Measurements from ENCODE around the gene MRPL28.
"Not testable (repeated sequence)": the region's sequence is repeated elsewhere in the genome, so short reads cannot be mapped to it uniquely, and the experiment has no call there.

Gene MRPL28

GRCh38 chr16:359871-360697 is 10.3 kb downstream of the MRPL28 start:
- DNase-seq (ENCODE audit: low spot score), result no peak

DNA sequence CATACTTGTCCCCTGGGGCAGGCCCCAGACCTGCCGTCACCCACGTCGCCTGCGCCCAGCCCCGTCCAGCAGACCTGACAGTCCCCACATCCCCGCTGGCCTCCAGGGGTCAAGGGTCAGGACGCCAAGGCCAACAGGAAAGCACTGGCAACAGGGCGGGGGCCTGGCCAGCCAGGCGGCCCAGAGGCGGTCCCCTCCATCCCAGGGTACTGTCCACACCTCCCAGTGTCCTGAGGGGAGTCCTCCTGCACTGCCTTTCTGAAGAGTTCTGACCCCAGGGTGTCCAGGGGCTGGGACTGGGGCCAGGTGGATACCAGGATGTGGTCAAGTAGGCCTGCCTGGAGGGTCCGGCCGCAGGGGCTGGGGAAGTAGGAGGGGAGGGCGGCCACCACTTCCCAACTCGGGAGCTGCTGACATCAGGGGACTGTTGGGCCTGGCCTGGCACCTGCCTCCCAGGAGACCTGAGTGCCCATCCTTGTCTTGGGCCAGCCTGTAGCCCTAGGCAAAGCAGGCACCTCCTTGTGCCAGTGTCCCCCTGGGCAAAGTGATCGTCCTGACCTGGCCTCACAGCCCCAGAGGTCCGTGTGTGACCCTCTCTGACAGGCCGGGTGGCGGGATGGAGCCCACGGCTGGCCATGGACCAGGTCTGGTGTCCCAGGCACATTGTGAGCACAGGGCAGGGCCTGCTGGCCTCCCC is 11.1 kb downstream of the MRPL28 start:
- DNase-seq (ENCODE audit: low spot score), result no peak

- no peak for DNase-seq (ENCODE audit: low spot score)
Measured at GRCh38 chr16:356741-357140, 13.6 kb downstream of the MRPL28 start.

DNA sequence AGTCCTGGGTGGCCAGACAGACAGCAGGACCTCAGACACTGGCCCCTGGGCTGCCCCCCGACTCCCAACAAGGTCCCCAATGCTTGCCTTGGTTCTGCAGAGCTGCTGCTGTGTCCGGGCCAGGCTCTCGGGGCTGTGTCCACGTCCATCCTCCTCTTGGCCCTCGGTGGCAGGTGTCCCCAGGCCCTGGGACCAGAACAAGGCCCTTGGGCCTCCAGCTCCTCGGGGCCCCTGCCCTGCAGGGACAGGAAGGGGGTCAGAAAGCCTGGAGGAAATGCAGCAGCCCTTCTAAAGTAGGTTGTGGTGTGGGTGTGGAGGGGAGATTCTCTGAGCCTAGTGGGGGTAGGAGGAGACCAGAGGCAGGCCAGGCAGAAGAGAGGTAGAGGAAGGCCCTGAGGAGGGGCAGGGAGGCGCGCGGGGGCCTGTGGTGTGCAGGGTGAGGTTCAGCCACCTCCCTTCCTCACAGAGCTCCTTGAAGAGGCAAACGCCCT is 15.3 kb downstream of the MRPL28 start:
- DNase-seq (ENCODE audit: low spot score), result peak; percentile 45

DNA sequence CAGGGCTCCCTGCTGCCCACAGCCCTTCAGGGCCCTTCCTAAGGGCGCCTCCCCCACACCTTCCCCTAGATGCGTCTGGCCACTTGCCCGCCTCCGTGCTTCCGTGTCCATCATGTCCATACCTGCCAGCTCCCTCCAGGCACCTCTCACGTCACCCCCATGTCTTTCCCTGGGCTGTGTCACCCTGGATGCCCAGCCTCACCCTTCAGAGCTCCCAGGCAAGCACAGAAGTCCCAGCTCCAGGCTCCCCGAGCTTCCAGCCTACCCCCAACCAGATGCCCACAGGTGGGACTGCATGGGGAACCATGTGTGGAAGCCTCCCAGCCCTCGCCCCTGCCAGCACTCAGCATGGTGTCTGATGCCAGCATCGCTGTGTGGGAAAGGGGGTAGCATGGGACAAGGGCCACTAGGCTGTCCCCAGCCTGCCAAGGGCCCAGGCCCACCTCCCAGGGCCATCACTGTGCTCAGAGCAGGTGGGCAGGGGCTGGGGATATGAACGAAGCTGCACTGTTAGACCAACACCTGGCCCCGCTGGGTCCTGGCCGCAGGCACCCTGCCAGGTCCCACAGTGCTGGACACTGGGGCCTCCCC is 16.0 kb downstream of the MRPL28 start:
- no peak for DNase-seq (ENCODE audit: low spot score)

- DNase-seq (ENCODE audit: low spot score), result no peak
Measured at GRCh38 chr16:353404-354290, 16.7 kb downstream of the MRPL28 start.

GRCh38 chr16:352547-353403 is 17.6 kb downstream of the MRPL28 start, which contains the start of gene AXIN1:
AXIN1 (minus strand) TSS chr16:352723; CDS start chr16:347025, 5,698 bp downstream.
- peak; percentile 100 for DNase-seq (ENCODE audit: low spot score)

DNA sequence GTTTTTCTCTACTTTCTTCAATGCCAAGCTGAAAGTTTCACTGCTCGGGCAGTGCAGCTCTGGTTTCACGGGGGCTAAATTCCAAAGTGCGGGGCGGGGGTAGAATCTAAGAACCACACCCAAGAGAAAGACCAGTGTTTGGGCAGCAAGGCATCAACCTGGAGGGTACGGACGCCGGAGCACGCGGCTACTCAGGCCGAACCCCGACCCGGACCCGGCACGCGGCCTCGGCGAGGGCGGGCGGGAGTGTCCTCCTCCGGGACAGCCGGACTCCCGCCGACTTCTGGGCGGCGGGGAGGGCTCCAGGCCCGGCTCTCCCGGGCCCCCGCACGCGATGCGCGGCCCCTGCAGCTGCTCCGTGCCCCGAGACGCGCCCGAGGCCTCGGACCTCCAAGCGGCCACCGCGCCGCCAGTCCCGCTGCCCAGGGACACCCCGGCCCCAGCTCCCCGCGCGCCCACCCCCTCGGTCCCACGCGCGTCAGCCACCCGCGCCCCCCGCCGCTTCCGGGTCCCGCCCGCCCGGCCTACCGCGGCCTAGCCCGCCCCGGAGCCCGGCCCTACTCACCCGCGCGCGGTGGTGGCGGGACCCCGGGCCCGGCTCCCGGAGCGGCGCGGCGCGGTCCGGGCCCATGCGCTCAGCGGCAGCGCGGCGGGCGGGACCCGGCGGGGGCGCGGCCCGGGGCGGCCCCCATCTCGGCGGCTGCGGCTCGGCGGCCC is 18.4 kb downstream of the MRPL28 start:
- DNase-seq (ENCODE audit: low spot score), result no peak

DNA sequence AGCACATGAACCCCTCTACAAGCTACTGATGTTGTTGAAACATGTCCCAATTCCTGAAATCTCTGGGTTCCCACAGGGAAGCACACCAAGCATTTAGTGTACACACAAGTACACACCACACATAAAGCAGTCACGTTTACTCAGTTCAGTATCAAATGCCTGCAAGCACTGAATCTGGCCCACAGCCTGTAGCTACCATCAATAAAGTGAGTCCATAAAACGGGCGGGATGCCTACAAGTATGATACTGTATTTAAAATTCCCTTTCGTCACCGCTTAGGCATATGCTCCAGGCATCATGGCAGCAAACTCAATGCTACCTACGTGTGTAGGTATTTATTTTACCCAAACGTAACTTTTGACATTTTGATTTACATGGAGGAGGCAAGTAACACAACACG is 20.1 kb downstream of the MRPL28 start:
- DNase-seq (ENCODE audit: low spot score), result no peak

DNA sequence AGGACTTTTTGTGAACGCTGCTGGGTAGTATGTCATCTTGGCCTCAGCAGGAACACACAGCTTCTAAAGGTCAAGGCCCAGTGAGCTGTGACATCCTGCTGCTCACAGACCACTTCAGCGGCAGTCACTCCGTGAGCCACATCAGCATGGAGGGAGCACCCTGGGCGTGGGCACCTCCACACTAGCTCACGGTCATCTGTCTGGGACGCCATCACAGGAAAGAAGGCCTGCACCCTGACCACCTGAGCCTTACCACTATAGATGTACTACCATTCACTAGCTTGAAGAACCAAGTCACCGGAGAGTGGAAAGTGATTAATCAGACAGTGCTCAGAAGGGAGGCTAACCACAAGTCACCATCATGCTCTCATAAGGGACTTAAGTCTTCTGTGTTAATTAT is 21.1 kb downstream of the MRPL28 start:
- no peak for DNase-seq (ENCODE audit: low spot score)

- not testable (repeated sequence) for DNase-seq (ENCODE audit: low spot score)
Measured at GRCh38 chr16:348495-348894, 21.8 kb downstream of the MRPL28 start.

- no peak for DNase-seq (ENCODE audit: low spot score)
Measured at GRCh38 chr16:347203-347602, 23.1 kb downstream of the MRPL28 start.

DNA sequence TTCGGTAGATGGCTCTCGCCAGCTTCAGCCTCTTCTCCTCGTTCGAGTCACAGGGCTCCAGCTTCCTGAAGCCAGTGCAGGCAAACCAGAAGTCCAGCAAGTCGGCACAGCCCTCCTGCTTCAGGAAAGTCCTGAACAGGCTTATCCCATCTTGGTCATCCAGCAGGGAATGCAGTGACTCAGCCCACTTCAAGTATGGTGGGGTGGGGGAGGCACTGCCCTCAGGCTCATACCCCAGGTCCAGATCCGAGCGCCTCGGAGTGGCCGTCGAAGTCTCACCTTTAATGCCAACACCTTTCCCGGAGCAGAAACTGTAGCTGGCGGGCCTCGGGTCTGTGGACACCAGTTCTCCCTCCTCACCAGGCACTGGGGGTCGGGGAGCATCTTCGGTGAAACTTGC is 23.8 kb downstream of the MRPL28 start:
- DNase-seq (ENCODE audit: low spot score), result no peak

GRCh38 chr16:345772-346171 is 24.6 kb downstream of the MRPL28 start:
- no peak for DNase-seq (ENCODE audit: low spot score)

GRCh38 chr16:342455-343213 is 27.7 kb downstream of the MRPL28 start:
- no peak for DNase-seq (ENCODE audit: low spot score)

DNA sequence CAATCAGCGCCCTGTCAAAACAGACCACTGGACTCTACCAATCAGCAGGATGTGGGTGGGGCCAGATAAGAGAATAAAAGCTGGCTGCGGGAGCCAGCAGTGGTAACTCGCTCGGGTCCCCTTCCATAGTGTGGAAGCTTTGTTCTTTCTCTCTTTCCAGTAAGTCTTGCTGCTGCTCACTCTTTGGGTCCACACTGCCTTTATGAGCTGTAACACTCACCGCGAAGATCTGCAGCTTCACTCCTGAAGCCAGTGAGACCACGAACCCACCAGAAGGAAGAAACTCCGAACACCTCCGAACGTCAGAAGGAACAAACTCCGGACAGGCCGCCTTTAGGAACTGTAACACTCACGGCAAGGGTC is 28.4 kb downstream of the MRPL28 start:
- DNase-seq (ENCODE audit: low spot score), result not testable (repeated sequence)

DNA sequence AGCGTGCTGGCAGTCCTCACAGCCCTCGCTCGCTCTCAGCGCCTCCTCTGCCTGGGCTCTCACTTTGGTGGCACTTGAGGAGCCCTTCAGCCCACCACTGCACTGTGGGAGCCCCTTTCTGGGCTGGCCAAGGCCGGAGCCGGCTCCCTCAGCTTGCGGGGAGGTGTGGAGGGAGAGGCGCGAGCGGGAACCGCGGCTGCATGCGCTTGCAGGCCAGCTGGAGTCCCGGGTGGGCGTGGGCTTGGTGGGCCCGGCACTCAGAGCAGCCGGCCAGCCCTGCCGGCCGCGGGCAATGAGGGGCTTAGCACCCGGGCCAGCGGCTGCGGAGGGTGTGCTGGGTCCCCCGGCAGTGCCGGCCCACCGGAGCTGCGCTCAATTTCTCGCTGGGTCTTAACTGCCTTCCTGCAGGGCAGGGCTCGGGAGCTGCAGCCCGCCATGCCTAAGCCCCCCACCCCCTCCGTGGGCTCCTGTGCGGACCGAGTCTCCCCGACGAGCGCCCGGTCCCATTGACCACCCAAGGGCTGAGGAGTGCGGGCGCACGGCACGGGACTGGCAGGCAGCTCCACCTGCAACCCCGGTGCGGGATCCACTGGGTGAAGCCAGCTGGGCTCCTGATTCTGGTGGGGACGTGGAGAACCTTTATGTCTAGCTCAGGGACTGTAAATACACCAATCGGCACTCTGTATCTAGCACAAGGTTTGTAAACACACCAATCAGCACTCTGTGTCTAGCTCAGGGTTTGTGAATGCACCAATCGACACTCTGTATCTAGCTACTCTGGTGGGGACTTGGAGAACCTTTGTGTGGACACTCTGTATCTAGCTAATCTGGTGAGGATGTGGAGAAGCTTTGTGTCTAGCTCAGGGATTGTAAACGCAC is 29.0 kb downstream of the MRPL28 start:
- DNase-seq (ENCODE audit: low spot score), result not testable (repeated sequence)

DNA sequence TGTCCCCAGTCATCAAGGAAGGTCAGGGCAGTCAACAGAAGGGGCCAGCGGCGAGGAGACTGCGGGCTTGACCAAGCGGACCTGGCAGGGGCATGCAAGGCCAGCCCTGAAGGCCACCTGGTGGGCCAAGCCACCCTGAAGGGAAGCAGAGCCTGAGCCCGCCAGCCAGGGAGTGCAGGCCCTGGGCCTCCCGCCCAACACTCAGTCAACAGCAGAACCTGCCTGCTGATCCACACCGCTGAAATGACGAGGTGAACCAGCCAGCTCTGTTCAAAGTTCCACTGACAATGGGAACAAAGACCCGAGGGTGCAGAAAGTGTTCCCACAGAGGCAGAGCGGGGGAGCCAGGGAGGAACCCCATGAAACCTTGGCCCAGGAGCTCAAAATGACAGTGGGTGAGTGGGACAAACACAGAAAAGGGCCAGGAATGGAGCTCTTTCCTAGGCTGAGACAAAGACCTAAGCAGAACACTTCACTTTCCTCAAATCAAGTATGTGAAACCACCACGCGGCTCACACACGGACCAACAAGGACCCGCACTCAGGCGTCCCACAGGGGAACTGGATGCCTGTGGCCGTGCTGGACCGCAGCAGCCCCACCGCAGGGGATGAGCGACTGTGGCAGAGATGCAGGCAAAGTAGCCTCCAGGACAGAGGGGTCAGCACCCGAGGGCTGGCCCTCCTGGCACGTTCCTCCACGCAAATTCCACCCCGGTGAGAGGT is 29.8 kb downstream of the MRPL28 start:
- DNase-seq (ENCODE audit: low spot score), result no peak

Measured in CD4-positive, alpha-beta T cell treated with Interleukin-6 at 100 ng/mL for 8 hours (primary cell).